GM12865 (cell line): ENCODE measurements around the gene ZBTB7A.

Experiments used
- DNase-seq: peaks from one replicate; pipeline ENCODE4 v3.0.0; 2010; ENCODE audit warnings: low read depth
- H3K4me3 ChIP-seq: 2 replicates; pipeline ENCODE4 v1.5.1; 2011; ENCODE audit warnings: mild to moderate bottlenecking, low read depth, low read length, control low read depth
- TF ChIP-seq, protein P1 (sequence below): IDR thresholded peaks from 2 replicates; pipeline ENCODE4 v1.5.1; 2011; ENCODE audit warnings: low read length, control low read depth, low read depth, inconsistent platforms; ENCODE audit not compliant: insufficient read depth; ENCODE audit errors: missing control alignments

The ZBTB7A gene

GRCh38 chr19:4038661-4039423 is 27.9 kb downstream of the ZBTB7A start:
- no peak overlapping the region for H3K4me3 ChIP-seq
- TF ChIP-seq, protein P1, sequence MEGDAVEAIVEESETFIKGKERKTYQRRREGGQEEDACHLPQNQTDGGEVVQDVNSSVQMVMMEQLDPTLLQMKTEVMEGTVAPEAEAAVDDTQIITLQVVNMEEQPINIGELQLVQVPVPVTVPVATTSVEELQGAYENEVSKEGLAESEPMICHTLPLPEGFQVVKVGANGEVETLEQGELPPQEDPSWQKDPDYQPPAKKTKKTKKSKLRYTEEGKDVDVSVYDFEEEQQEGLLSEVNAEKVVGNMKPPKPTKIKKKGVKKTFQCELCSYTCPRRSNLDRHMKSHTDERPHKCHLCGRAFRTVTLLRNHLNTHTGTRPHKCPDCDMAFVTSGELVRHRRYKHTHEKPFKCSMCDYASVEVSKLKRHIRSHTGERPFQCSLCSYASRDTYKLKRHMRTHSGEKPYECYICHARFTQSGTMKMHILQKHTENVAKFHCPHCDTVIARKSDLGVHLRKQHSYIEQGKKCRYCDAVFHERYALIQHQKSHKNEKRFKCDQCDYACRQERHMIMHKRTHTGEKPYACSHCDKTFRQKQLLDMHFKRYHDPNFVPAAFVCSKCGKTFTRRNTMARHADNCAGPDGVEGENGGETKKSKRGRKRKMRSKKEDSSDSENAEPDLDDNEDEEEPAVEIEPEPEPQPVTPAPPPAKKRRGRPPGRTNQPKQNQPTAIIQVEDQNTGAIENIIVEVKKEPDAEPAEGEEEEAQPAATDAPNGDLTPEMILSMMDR, result no peak
- DNase-seq, result no peak

GRCh38 chr19:4038057-4038456 is 28.6 kb downstream of the ZBTB7A start:
- no peak for DNase-seq
- TF ChIP-seq, protein P1, result no peak
- H3K4me3 ChIP-seq, result no peak overlapping the region

GRCh38 chr19:4037301-4037949 is 29.3 kb downstream of the ZBTB7A start:
- DNase-seq, result no peak
- H3K4me3 ChIP-seq, result no peak overlapping the region
- TF ChIP-seq, protein P1, result no peak

GRCh38 chr19:4036576-4037300 is 30.0 kb downstream of the ZBTB7A start:
- DNase-seq, result no peak
- TF ChIP-seq, protein P1, result no peak
- H3K4me3 ChIP-seq, result no peak overlapping the region

DNA sequence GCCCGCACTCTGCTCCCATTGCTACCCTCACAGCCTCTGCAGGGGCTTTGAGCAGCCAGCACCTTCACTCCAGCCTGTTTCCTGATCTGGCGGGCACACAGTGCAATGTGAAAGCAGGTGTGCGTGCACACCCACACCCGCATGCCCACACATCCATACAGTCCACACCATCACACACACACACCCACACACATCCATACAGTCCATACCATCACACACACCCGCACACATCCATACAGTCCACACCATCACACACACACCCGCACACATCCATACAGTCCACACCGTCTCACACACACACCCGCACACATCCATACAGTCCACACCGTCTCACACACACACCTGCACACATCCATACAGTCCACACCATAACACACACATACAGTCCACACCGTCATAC is 31.1 kb downstream of the ZBTB7A start:
- no peak overlapping the region for H3K4me3 ChIP-seq
- TF ChIP-seq, protein P1, result no peak
- DNase-seq, result no peak

DNA sequence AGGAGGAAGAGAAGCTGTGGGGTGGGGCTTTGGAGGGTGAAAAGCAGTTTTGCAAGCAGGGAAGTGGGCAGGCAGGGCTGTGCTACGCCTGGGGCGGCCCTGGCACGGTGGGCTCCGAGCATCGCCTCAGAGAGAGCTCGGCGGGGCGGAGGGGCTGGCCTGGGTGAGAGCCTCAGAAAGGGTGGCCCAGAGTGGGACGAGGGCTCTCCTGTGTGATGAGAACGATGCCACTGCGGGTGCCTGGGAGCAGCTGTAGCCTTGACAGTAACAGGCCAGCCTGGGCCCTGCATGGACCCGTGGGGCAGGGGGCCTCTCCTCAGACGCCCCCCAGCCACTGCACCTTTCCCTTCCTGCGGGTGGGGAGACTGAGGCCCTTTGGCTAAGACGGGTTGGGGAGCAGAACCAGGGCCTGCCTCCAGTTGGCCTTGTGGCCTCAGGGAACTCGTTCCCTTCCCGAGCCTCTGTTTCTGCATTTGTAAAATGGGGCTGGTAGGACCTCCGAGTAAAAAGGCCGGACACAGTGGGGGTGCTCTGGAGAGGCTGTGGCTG is 31.6 kb downstream of the ZBTB7A start:
- TF ChIP-seq, protein P1, result no peak
- no peak for DNase-seq

More for the DNA sequence above, 31.6 kb downstream of the ZBTB7A start:
- H3K4me3 ChIP-seq, result no peak overlapping the region
